HL-60 (cell line): ENCODE measurements around the gene SCRG1.

ENCODE experiments used
- CTCF ChIP-seq: IDR thresholded peaks from one replicate; pipeline ENCODE4 v1.5.1; 2011; ENCODE audit warnings: low read length, control low read depth, inconsistent platforms; ENCODE audit not compliant: insufficient read depth
- GABPA ChIP-seq: IDR thresholded peaks from 2 replicates; pipeline ENCODE4 v1.6.1; 2012; ENCODE audit warnings: low read depth
- POLR2AphosphoS5 ChIP-seq: IDR thresholded peaks from 2 replicates; pipeline ENCODE4 v1.6.1; 2012; ENCODE audit warnings: low read depth
- REST ChIP-seq: IDR thresholded peaks from 2 replicates; pipeline ENCODE4 v1.6.1; 2012; ENCODE audit warnings: low read depth; ENCODE audit not compliant: insufficient replicate concordance
- SPI1 ChIP-seq: IDR thresholded peaks from 2 replicates; pipeline ENCODE4 v1.6.1; 2012; ENCODE audit warnings: low read depth, mild to moderate bottlenecking, borderline replicate concordance

- TF ChIP-seq CTCF = no peak
- no peak for TF ChIP-seq POLR2AphosphoS5
- no peak for TF ChIP-seq REST
- TF ChIP-seq GABPA = no peak
- TF ChIP-seq SPI1 = no peak
These were observed 51.4 kb downstream of the SCRG1 start for GRCh38 chr4:173347467-173347866.
